SK-N-SH (cell line): ENCODE measurements around the gene LARP1B. TPM values are rescaled to one million over a fixed set of nuclear protein-coding genes. Genes with fewer than 3 reads are reported as not detected.
"Not testable (repeated sequence)": the region's sequence is repeated elsewhere in the genome, so short reads cannot be mapped to it uniquely, and the experiment has no call there.

Experiments used
- CTCF ChIA-PET: fragments of 300-600, 350-600 bp; formaldehyde crosslinking; extraction: SDS; loops from one replicate; lab custom pipeline; 2021; lab: Yijun Ruan, JAX
- POLR2A ChIA-PET: fragments of 350-600 bp; sonication (Branson Sonifier 250); formaldehyde crosslinking; extraction: SDS; loops from one replicate; lab custom pipeline; 2020; ENCODE audit warnings: antibody characterized with exemption, inconsistent platforms; lab: Yijun Ruan, JAX
- DNase-seq: peaks from one replicate; pipeline ENCODE4 v3.0.0; 2012
- H2AFZ ChIP-seq: fragments of 200-600 bp; sonication (generic); 2 replicates; pipeline ENCODE4 v1.8.1; 2016; ENCODE audit warnings: antibody characterized with exemption, mild to moderate bottlenecking, low read depth
- H3F3A ChIP-seq: fragments of 200-600 bp; sonication (generic); replicated peaks from 2 replicates; pipeline ENCODE3; 2016; ENCODE audit warnings: antibody characterized with exemption, mild to moderate bottlenecking; ENCODE audit not compliant: insufficient read depth
- H3K27ac ChIP-seq, 2 experiments: fragments of 200-500 bp in 1 of 2; fragments of 200-600 bp in 1 of 2; sonication (Bioruptor generic) in 1 of 2; sonication (generic), shearing (Covaris generic) in 1 of 2; 2 replicates each; pipeline versions ENCODE4 v1.5.1 to v1.6.1; 2014 to 2016; ENCODE audit warnings: low read depth in 2 of 2, inconsistent platforms in 1 of 2, low read length in 1 of 2, mild to moderate bottlenecking in 1 of 2, mixed read lengths in 1 of 2
- H3K27me3 ChIP-seq: fragments of 200-600 bp; sonication (generic), shearing (Covaris generic); 2 replicates; pipeline ENCODE4 v1.6.1; 2016; ENCODE audit warnings: mixed run types; ENCODE audit not compliant: insufficient read depth
- H3K36me3 ChIP-seq, 2 experiments: fragments of 200-500 bp in 1 of 2; fragments of 200-600 bp in 1 of 2; sonication (Bioruptor generic) in 1 of 2; sonication (generic) in 1 of 2; replicated peaks in 1 of 2; 2 replicates each; pipeline versions ENCODE3 to v1.5.1; 2014 to 2016; ENCODE audit warnings: low read length in 1 of 2, mild to moderate bottlenecking in 1 of 2; ENCODE audit not compliant: insufficient read depth in 2 of 2, control insufficient read depth in 1 of 2
- H3K4me1 ChIP-seq, 2 experiments: fragments of 200-500 bp in 1 of 2; fragments of 200-600 bp in 1 of 2; sonication (Bioruptor generic) in 1 of 2; sonication (generic), shearing (Covaris generic) in 1 of 2; 2 replicates each; pipeline versions ENCODE4 v1.5.1 to v1.6.1; 2014 to 2016; ENCODE audit warnings: low read depth in 1 of 2, low read length in 1 of 2, mixed run types in 1 of 2; ENCODE audit not compliant: insufficient read depth in 2 of 2, control insufficient read depth in 1 of 2
- H3K4me2 ChIP-seq: fragments of 200-600 bp; sonication (generic), shearing (Covaris generic); 2 replicates; pipeline ENCODE4 v1.6.1; 2017; ENCODE audit warnings: mixed run types
- H3K4me3 ChIP-seq, 2 experiments: fragments of 200-500 bp in 1 of 2; fragments of 200-600 bp in 1 of 2; sonication (Bioruptor generic) in 1 of 2; sonication (generic), shearing (Covaris generic) in 1 of 2; 2 replicates each; pipeline versions ENCODE4 v1.5.1 to v1.8.1; 2014 to 2016; ENCODE audit warnings: low read depth in 2 of 2, inconsistent platforms in 1 of 2, low read length in 1 of 2, mild to moderate bottlenecking in 1 of 2, mixed read lengths in 1 of 2, moderate library complexity in 1 of 2
- H3K79me2 ChIP-seq: fragments of 200-600 bp; sonication (generic); 2 replicates; pipeline ENCODE4 v1.8.1; 2017; ENCODE audit warnings: mild to moderate bottlenecking; ENCODE audit not compliant: insufficient read depth
- H3K9ac ChIP-seq: fragments of 200-600 bp; sonication (generic); 2 replicates; pipeline ENCODE4 v1.6.1; 2017; ENCODE audit warnings: mixed run types
- H3K9me2 ChIP-seq: fragments of 200-600 bp; sonication (generic); 2 replicates; pipeline ENCODE4 v1.6.1; 2017; ENCODE audit warnings: mixed run types
- H3K9me3 ChIP-seq: fragments of 200-600 bp; sonication (generic); 2 replicates; pipeline ENCODE4 v1.6.1; 2017; ENCODE audit warnings: mixed run types, mild to moderate bottlenecking, moderate library complexity
- H4K20me1 ChIP-seq: fragments of 200-600 bp; sonication (generic); 2 replicates; pipeline ENCODE4 v1.6.1; 2017; ENCODE audit warnings: mild to moderate bottlenecking, mixed run types; ENCODE audit not compliant: insufficient read depth
- EP300 ChIP-seq, 2 experiments: IDR thresholded peaks; 2 replicates each; pipeline versions ENCODE4 v1.4.0 to v1.6.1; 2012; ENCODE audit warnings: borderline replicate concordance in 1 of 2, low read depth in 1 of 2, low read length in 1 of 2
- FOSL2 ChIP-seq: IDR thresholded peaks from 2 replicates; pipeline ENCODE4 v1.4.0; 2012; ENCODE audit warnings: low read depth, mild to moderate bottlenecking, moderate library complexity, borderline replicate concordance
- GABPA ChIP-seq: IDR thresholded peaks from 2 replicates; pipeline ENCODE4 v1.4.0; 2012; ENCODE audit warnings: low read depth, mild to moderate bottlenecking
- NRF1 ChIP-seq: IDR thresholded peaks from 2 replicates; pipeline ENCODE4 v1.6.1; 2012; ENCODE audit warnings: low read depth, mild to moderate bottlenecking, low read length
- RAD21 ChIP-seq: IDR thresholded peaks from 2 replicates; pipeline ENCODE4 v1.6.1; 2012; ENCODE audit warnings: mild to moderate bottlenecking, low read length
- RFX5 ChIP-seq: IDR thresholded peaks from 2 replicates; pipeline ENCODE4 v1.6.1; 2012; ENCODE audit warnings: mild to moderate bottlenecking, improper control_type of control experiment, low read length
- SIN3A ChIP-seq: IDR thresholded peaks from 2 replicates; pipeline ENCODE4 v1.6.1; 2012; ENCODE audit warnings: low read depth, mild to moderate bottlenecking, low read length, moderate library complexity, borderline replicate concordance
- TEAD4 ChIP-seq: IDR thresholded peaks from 2 replicates; pipeline ENCODE4 v1.4.0; 2012; ENCODE audit warnings: mild to moderate bottlenecking, borderline replicate concordance; ENCODE audit not compliant: insufficient read depth
- YY1 ChIP-seq: IDR thresholded peaks from 2 replicates; pipeline ENCODE4 v1.4.0; 2012; ENCODE audit warnings: low read depth, mild to moderate bottlenecking
- WGBS: methylation state at CpG from one replicate; pipeline ENCODE4 v1.1.6; 2017; ENCODE audit warnings: low lambda C conversion rate; 5-methylcytosine and 5-hydroxymethylcytosine counted together
- polyA plus RNA-seq, 3 experiments: library from polyadenylated mRNA; depleted of rRNA; stranded (reverse); fragments of >200 nt; gene quantifications; 2 replicates each; pipeline ENCODE4 v1.2.3, GENCODE V29; 2012
- TF ChIP-seq, protein P1 (sequence below): IDR thresholded peaks from 2 replicates; pipeline ENCODE4 v1.6.1; 2012; ENCODE audit warnings: mild to moderate bottlenecking, low read depth, low read length, moderate library complexity
- TF ChIP-seq, protein P2 (sequence below): IDR thresholded peaks from 2 replicates; pipeline ENCODE4 v1.4.0; 2012; ENCODE audit warnings: low read depth, borderline replicate concordance
- TF ChIP-seq, protein P3 (sequence below): fragments of 150-350 bp; IDR thresholded peaks from 2 replicates; pipeline ENCODE4 v1.6.1; 2016; ENCODE audit warnings: mild to moderate bottlenecking, low read depth, low read length
- TF ChIP-seq, protein P4 (sequence below): fragments of 200-600 bp; sonication (generic); IDR thresholded peaks from 2 replicates; pipeline ENCODE4 v1.6.1; 2017; ENCODE audit warnings: antibody characterized with exemption, mild to moderate bottlenecking, moderate library complexity
- TF ChIP-seq, protein P5 (sequence below): fragments of 150-350 bp; IDR thresholded peaks from 2 replicates; pipeline ENCODE4 v1.6.1; 2017; ENCODE audit warnings: antibody characterized with exemption, low read length, low read depth, borderline replicate concordance
- TF ChIP-seq, protein P6 (sequence below): IDR thresholded peaks from 2 replicates; pipeline ENCODE4 v1.4.0; 2012; ENCODE audit warnings: low read depth

LARP1B gene
- polyA plus RNA-seq, 1 of the 3 experiments (the other 2 are of a cell fraction), result 4.8 TPM

DNA sequence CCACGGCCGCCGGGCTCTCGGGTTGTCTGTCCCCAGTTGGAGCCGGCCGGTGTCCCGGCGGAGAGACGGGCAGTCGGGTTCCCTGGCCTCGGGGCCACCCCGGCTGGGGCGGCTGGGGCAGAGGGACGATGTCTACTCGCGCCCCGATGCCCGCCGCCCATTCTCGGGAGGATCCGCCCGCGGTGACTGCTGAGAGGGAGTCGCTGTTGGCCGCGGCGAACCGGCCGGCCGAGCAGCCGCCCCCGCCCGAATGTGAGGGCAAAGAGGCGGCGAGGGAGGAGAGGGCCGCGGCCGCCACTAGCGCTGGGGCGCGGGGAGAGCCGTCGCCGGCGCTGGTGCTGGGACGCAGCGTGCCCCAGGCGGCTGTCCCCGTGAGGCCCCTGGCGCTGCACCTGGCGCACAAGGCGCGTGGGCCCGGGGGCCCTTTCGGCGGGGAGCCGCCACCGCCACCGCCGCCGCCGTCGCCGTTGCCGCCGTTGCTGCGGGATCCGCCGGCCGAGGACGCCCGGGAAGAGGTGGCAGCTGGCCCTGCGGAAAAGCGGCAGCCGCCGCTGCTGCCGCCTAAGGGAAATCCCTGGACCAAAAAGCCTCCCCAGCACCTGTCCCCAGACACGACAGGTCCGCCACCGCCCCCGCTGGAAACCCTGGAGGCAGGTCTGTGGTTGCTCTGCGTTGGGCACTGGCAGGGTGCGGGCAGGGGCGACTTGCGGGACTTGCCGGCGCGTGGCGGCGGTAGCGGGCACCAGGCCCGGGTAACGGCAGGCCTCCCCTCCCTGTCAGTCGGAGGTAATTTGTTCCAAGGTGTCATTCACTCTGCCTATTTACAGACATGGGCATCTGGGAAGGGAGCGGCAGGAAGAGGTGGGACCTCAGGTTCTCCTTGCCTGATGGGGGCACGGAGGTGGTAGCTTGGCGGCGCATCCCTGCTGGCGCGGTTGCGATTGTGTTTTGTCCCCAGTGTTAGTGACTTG is 739 bp downstream of the LARP1B start (continued):
- TF ChIP-seq, protein P1, sequence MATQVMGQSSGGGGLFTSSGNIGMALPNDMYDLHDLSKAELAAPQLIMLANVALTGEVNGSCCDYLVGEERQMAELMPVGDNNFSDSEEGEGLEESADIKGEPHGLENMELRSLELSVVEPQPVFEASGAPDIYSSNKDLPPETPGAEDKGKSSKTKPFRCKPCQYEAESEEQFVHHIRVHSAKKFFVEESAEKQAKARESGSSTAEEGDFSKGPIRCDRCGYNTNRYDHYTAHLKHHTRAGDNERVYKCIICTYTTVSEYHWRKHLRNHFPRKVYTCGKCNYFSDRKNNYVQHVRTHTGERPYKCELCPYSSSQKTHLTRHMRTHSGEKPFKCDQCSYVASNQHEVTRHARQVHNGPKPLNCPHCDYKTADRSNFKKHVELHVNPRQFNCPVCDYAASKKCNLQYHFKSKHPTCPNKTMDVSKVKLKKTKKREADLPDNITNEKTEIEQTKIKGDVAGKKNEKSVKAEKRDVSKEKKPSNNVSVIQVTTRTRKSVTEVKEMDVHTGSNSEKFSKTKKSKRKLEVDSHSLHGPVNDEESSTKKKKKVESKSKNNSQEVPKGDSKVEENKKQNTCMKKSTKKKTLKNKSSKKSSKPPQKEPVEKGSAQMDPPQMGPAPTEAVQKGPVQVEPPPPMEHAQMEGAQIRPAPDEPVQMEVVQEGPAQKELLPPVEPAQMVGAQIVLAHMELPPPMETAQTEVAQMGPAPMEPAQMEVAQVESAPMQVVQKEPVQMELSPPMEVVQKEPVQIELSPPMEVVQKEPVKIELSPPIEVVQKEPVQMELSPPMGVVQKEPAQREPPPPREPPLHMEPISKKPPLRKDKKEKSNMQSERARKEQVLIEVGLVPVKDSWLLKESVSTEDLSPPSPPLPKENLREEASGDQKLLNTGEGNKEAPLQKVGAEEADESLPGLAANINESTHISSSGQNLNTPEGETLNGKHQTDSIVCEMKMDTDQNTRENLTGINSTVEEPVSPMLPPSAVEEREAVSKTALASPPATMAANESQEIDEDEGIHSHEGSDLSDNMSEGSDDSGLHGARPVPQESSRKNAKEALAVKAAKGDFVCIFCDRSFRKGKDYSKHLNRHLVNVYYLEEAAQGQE, result no peak
- TF ChIP-seq, protein P2, sequence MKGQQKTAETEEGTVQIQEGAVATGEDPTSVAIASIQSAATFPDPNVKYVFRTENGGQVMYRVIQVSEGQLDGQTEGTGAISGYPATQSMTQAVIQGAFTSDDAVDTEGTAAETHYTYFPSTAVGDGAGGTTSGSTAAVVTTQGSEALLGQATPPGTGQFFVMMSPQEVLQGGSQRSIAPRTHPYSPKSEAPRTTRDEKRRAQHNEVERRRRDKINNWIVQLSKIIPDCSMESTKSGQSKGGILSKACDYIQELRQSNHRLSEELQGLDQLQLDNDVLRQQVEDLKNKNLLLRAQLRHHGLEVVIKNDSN, result no peak
- TF ChIP-seq, protein P3, sequence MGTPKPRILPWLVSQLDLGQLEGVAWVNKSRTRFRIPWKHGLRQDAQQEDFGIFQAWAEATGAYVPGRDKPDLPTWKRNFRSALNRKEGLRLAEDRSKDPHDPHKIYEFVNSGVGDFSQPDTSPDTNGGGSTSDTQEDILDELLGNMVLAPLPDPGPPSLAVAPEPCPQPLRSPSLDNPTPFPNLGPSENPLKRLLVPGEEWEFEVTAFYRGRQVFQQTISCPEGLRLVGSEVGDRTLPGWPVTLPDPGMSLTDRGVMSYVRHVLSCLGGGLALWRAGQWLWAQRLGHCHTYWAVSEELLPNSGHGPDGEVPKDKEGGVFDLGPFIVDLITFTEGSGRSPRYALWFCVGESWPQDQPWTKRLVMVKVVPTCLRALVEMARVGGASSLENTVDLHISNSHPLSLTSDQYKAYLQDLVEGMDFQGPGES, result no peak
- TF ChIP-seq, protein P4, sequence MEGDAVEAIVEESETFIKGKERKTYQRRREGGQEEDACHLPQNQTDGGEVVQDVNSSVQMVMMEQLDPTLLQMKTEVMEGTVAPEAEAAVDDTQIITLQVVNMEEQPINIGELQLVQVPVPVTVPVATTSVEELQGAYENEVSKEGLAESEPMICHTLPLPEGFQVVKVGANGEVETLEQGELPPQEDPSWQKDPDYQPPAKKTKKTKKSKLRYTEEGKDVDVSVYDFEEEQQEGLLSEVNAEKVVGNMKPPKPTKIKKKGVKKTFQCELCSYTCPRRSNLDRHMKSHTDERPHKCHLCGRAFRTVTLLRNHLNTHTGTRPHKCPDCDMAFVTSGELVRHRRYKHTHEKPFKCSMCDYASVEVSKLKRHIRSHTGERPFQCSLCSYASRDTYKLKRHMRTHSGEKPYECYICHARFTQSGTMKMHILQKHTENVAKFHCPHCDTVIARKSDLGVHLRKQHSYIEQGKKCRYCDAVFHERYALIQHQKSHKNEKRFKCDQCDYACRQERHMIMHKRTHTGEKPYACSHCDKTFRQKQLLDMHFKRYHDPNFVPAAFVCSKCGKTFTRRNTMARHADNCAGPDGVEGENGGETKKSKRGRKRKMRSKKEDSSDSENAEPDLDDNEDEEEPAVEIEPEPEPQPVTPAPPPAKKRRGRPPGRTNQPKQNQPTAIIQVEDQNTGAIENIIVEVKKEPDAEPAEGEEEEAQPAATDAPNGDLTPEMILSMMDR, result peak; percentile 39
- peak in 1 of 2 experiments; percentile 8; a peak in 1 of 4 replicates for TF ChIP-seq EP300 (IDR thresholded peaks at IDR 0.05; ENCODE audit: borderline replicate concordance in 1 of 2, low read depth in 1 of 2, low read length in 1 of 2)
- no peak; the same call in 1 of the 2 replicates for TF ChIP-seq SIN3A
- no peak for TF ChIP-seq NRF1
- TF ChIP-seq GABPA, result no peak
- TF ChIP-seq RAD21, result 0 out of 2 replicates have a peak, but pooled peaks have one; percentile 5
- TF ChIP-seq, protein P5, sequence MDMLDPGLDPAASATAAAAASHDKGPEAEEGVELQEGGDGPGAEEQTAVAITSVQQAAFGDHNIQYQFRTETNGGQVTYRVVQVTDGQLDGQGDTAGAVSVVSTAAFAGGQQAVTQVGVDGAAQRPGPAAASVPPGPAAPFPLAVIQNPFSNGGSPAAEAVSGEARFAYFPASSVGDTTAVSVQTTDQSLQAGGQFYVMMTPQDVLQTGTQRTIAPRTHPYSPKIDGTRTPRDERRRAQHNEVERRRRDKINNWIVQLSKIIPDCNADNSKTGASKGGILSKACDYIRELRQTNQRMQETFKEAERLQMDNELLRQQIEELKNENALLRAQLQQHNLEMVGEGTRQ, result no peak
- TF ChIP-seq, protein P6, sequence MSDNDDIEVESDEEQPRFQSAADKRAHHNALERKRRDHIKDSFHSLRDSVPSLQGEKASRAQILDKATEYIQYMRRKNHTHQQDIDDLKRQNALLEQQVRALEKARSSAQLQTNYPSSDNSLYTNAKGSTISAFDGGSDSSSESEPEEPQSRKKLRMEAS, result no peak; the same call in 1 of the 2 replicates
- no peak for TF ChIP-seq RFX5
- TF ChIP-seq TEAD4, result no peak
- TF ChIP-seq FOSL2, result no peak
- TF ChIP-seq YY1, result no peak

DNA sequence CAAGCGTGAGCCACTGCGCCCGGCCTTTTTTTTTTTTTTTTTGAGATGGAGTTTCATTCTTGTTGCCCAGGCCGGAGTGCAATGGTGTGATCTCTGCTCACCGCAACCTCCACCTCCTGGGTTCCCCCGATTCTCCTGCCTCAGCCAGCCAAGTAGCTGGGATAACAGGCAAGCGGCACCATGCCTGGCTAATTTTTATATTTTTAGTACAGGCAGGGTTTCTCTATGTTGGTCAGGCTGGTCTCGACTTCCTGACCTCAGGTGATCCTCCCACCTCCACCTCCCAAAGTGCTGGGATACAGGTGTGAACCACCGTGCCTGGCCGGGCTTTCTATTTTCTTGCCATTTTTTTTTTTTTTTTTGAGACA is 5.3 kb downstream of the LARP1B start:
- H3K9ac ChIP-seq, DNase-seq, H2AFZ ChIP-seq, H3K4me1 ChIP-seq, H3F3A ChIP-seq, H3K4me2 ChIP-seq, H3K9me3 ChIP-seq, H3K27ac ChIP-seq, H3K36me3 ChIP-seq, H3K27me3 ChIP-seq, H3K4me3 ChIP-seq, POLR2A ChIA-PET, H3K9me2 ChIP-seq: not testable (repeated sequence)
- CTCF ChIA-PET, result interaction anchor here (0.7 kb wide), 1 partner anchor 417 kb away, joined by 3 read pairs; no protein-coding TSS in a partner anchor
- 98% methylated on average over 10 of the region's 10 CpGs for WGBS
- Histone ChIP-seq H4K20me1 (peaks cover 13% of the 10 kb centered on the region; the same call in 1 of the 2 replicates), H3K79me2 (peaks cover 97% of the 10 kb centered on the region)
